ENCODE measurements around the gene TMEM238.

The TMEM238 gene

GRCh38 chr19:55348317-55349034 is 35.6 kb downstream of the TMEM238 start:
- peaks cover 25 to 27% of the 10 kb centered on the region in 2 donors for H3K27me3 ChIP-seq (ENCODE audit: control insufficient read depth in 1 of 2, insufficient read depth in 2 of 2, low read length in 2 of 2)

GRCh38 chr19:55347442-55348009 is 36.6 kb downstream of the TMEM238 start:
- Histone ChIP-seq H3K4me1 (ENCODE audit: insufficient read depth, low read length) (no peaks in the 10 kb centered on the region), H3K4me3 (ENCODE audit: low read depth in 1 of 2, low read length in 2 of 2) (no peak overlapping the region), H3K9me3 (ENCODE audit: low read length) (no peaks in the 10 kb centered on the region), H3K9ac (ENCODE audit: low read length) (no peak overlapping the region), H3K27me3 (ENCODE audit: control insufficient read depth in 1 of 2, insufficient read depth in 2 of 2, low read length in 2 of 2) (peaks cover 16 to 17% of the 10 kb centered on the region in 2 donors), H3K27ac (ENCODE audit: low read depth, low read length) (no peak overlapping the region), H3K36me3 (ENCODE audit: insufficient read depth, low read length) (peaks cover 13% of the 10 kb centered on the region)

More at GRCh38 chr19:55348317-55349034, 35.6 kb downstream of the TMEM238 start:
- H3K27ac ChIP-seq (ENCODE audit: low read depth, low read length), result no peak overlapping the region
- H3K9ac ChIP-seq (ENCODE audit: low read length), result no peak overlapping the region
- H3K4me3 ChIP-seq (ENCODE audit: low read depth in 1 of 2, low read length in 2 of 2), result no peak overlapping the region
- H3K36me3 ChIP-seq (ENCODE audit: insufficient read depth, low read length), result peaks cover 4% of the 10 kb centered on the region
- no peaks in the 10 kb centered on the region for H3K9me3 ChIP-seq (ENCODE audit: low read length)
- H3K4me1 ChIP-seq (ENCODE audit: insufficient read depth, low read length), result peaks cover 5% of the 10 kb centered on the region

GRCh38 chr19:55346725-55347441 is 37.2 kb downstream of the TMEM238 start:
- H3K27ac ChIP-seq (ENCODE audit: low read depth, low read length), result no peak overlapping the region
- H3K27me3 ChIP-seq (ENCODE audit: control insufficient read depth in 1 of 2, insufficient read depth in 2 of 2, low read length in 2 of 2), result peaks cover 9 to 11% of the 10 kb centered on the region in 2 donors
- H3K9ac ChIP-seq (ENCODE audit: low read length), result no peak overlapping the region
- no peaks in the 10 kb centered on the region for H3K9me3 ChIP-seq (ENCODE audit: low read length)
- no peak overlapping the region for H3K4me3 ChIP-seq (ENCODE audit: low read depth in 1 of 2, low read length in 2 of 2)
- no peaks in the 10 kb centered on the region for H3K4me1 ChIP-seq (ENCODE audit: insufficient read depth, low read length)
- H3K36me3 ChIP-seq (ENCODE audit: insufficient read depth, low read length), result peaks cover 16% of the 10 kb centered on the region

- H3K9ac ChIP-seq (ENCODE audit: low read length), result no peak overlapping the region
- H3K4me3 ChIP-seq (ENCODE audit: low read depth in 1 of 2, low read length in 2 of 2), result no peak overlapping the region
- peaks cover 5% of the 10 kb centered on the region for H3K4me1 ChIP-seq (ENCODE audit: insufficient read depth, low read length)
- H3K9me3 ChIP-seq (ENCODE audit: low read length), result no peaks in the 10 kb centered on the region
- no peak overlapping the region for H3K27ac ChIP-seq (ENCODE audit: low read depth, low read length)
- peaks cover 16% of the 10 kb centered on the region for H3K36me3 ChIP-seq (ENCODE audit: insufficient read depth, low read length)
- H3K27me3 ChIP-seq (ENCODE audit: control insufficient read depth in 1 of 2, insufficient read depth in 2 of 2, low read length in 2 of 2), result peaks cover 1 to 3% of the 10 kb centered on the region in 2 donors
These were observed 38.0 kb downstream of the TMEM238 start for GRCh38 chr19:55345818-55346724.

- Histone ChIP-seq H3K36me3 (ENCODE audit: insufficient read depth, low read length) (peaks cover 16% of the 10 kb centered on the region), H3K4me3 (ENCODE audit: low read depth in 1 of 2, low read length in 2 of 2) (no peak overlapping the region), H3K4me1 (ENCODE audit: insufficient read depth, low read length) (peaks cover 11% of the 10 kb centered on the region), H3K27ac (ENCODE audit: low read depth, low read length) (no peak overlapping the region), H3K9me3 (ENCODE audit: low read length) (no peaks in the 10 kb centered on the region), H3K27me3 (ENCODE audit: control insufficient read depth in 1 of 2, insufficient read depth in 2 of 2, low read length in 2 of 2) (no peaks in the 10 kb centered on the region), H3K9ac (ENCODE audit: low read length) (no peak overlapping the region)
These were observed 38.8 kb downstream of the TMEM238 start for GRCh38 chr19:55345101-55345817.

GRCh38 chr19:55344444-55344843 is 39.6 kb downstream of the TMEM238 start:
- Histone ChIP-seq H3K27ac (ENCODE audit: low read depth, low read length) (no peak overlapping the region), H3K9ac (ENCODE audit: low read length) (no peak overlapping the region), H3K4me1 (ENCODE audit: insufficient read depth, low read length) (peaks cover 11% of the 10 kb centered on the region), H3K9me3 (ENCODE audit: low read length) (no peaks in the 10 kb centered on the region), H3K4me3 (ENCODE audit: low read depth in 1 of 2, low read length in 2 of 2) (no peak overlapping the region), H3K36me3 (ENCODE audit: insufficient read depth, low read length) (peaks cover 16% of the 10 kb centered on the region), H3K27me3 (ENCODE audit: control insufficient read depth in 1 of 2, insufficient read depth in 2 of 2, low read length in 2 of 2) (no peaks in the 10 kb centered on the region)

- no peak overlapping the region for H3K27ac ChIP-seq (ENCODE audit: low read depth, low read length)
- peaks cover 19% of the 10 kb centered on the region for H3K4me1 ChIP-seq (ENCODE audit: insufficient read depth, low read length)
- peak overlapping the region in 1 of 2 donors; percentile 86 for H3K4me3 ChIP-seq (ENCODE audit: low read depth in 1 of 2, low read length in 2 of 2)
- peaks cover 16% of the 10 kb centered on the region for H3K36me3 ChIP-seq (ENCODE audit: insufficient read depth, low read length)
- H3K9ac ChIP-seq (ENCODE audit: low read length), result no peak overlapping the region
- H3K27me3 ChIP-seq (ENCODE audit: control insufficient read depth in 1 of 2, insufficient read depth in 2 of 2, low read length in 2 of 2), result no peaks in the 10 kb centered on the region
- H3K9me3 ChIP-seq (ENCODE audit: low read length), result no peaks in the 10 kb centered on the region
These were observed 42.2 kb downstream of the TMEM238 start for GRCh38 chr19:55341595-55342531.

- Histone ChIP-seq H3K27me3 (ENCODE audit: control insufficient read depth in 1 of 2, insufficient read depth in 2 of 2, low read length in 2 of 2) (no peaks in the 10 kb centered on the region), H3K9ac (ENCODE audit: low read length) (peak overlapping the region; percentile 90), H3K36me3 (ENCODE audit: insufficient read depth, low read length) (peaks cover 16% of the 10 kb centered on the region), H3K4me1 (ENCODE audit: insufficient read depth, low read length) (peaks cover 19% of the 10 kb centered on the region), H3K9me3 (ENCODE audit: low read length) (no peaks in the 10 kb centered on the region), H3K27ac (ENCODE audit: low read depth, low read length) (peak overlapping the region; percentile 76), H3K4me3 (ENCODE audit: low read depth in 1 of 2, low read length in 2 of 2) (peak overlapping the region; percentile 86 to 95)
These were observed 42.9 kb downstream of the TMEM238 start for GRCh38 chr19:55341171-55341588.

- Histone ChIP-seq H3K27ac (ENCODE audit: low read depth, low read length) (peak overlapping the region; percentile 76), H3K4me3 (ENCODE audit: low read depth in 1 of 2, low read length in 2 of 2) (peak overlapping the region; percentile 86 to 95), H3K9me3 (ENCODE audit: low read length) (no peaks in the 10 kb centered on the region), H3K4me1 (ENCODE audit: insufficient read depth, low read length) (peaks cover 19% of the 10 kb centered on the region), H3K27me3 (ENCODE audit: control insufficient read depth in 1 of 2, insufficient read depth in 2 of 2, low read length in 2 of 2) (no peaks in the 10 kb centered on the region), H3K36me3 (ENCODE audit: insufficient read depth, low read length) (peaks cover 16% of the 10 kb centered on the region), H3K9ac (ENCODE audit: low read length) (peak overlapping the region; percentile 90)
These were observed 43.3 kb downstream of the TMEM238 start for GRCh38 chr19:55340784-55341147.

Measured in muscle layer of colon (tissue), 2 donors.